Activated T-cell treated with anti-CD3 and anti-CD28 coated beads, Interleukin-2, amount 50 U/mL, for 72 hours (primary cell): Measurements from ENCODE around the gene TEAD2. TPM values are rescaled to one million over a fixed set of nuclear protein-coding genes. Genes with fewer than 3 reads are reported as not detected.
"Not testable (repeated sequence)": the region's sequence is repeated elsewhere in the genome, so short reads cannot be mapped to it uniquely, and the experiment has no call there.

Experiments
- ATAC-seq, 2 donors: fragments of 150-1000 bp; cut with Tn5 transposase; replicated peaks in 1 of 2; 2 replicates each; pipeline ENCODE4 v1.10.0; 2021; ENCODE audit warnings: moderate library complexity in 2 of 2, mild to moderate bottlenecking in 1 of 2
- DNase-seq, 2 donors: peaks; one replicate each; pipeline ENCODE4 v3.0.0; 2021 to 2022; ENCODE audit warnings: mixed read lengths in 1 of 2
- H3K27ac Mint-ChIP-seq: one replicate; pipeline ENCODE4 v1.8.0; 2022; ENCODE audit warnings: mild to moderate bottlenecking, moderate library complexity, mixed read lengths
- H3K27me3 Mint-ChIP-seq: one replicate; pipeline ENCODE4 v1.8.0; 2022; ENCODE audit warnings: low read depth, mixed read lengths
- H3K36me3 Mint-ChIP-seq, 2 donors: one replicate each; pipeline ENCODE4 v1.8.0; 2022; ENCODE audit warnings: mixed read lengths in 2 of 2, mild to moderate bottlenecking in 1 of 2; ENCODE audit not compliant: insufficient read depth in 2 of 2
- H3K4me1 Mint-ChIP-seq: one replicate; pipeline ENCODE4 v1.8.0; 2022; ENCODE audit warnings: low read depth, mixed read lengths
- H3K4me3 Mint-ChIP-seq, 2 donors: one replicate each; pipeline ENCODE4 v1.8.0; 2022; ENCODE audit warnings: mild to moderate bottlenecking in 2 of 2, mixed read lengths in 2 of 2, moderate library complexity in 2 of 2
- H3K9me3 Mint-ChIP-seq, 2 donors: one replicate each; pipeline ENCODE4 v1.8.0; 2022; ENCODE audit warnings: mixed read lengths in 2 of 2
- total RNA-seq, 2 donors: library from RNA; stranded (reverse); gene quantifications; one replicate each; pipeline ENCODE4 v1.2.3, GENCODE V29; 2022

The TEAD2 gene
- total RNA-seq, 2 donors from 2014 or later: not detected

GRCh38 chr19:49327878-49328544 lies 34.2 kb downstream of the TEAD2 start:
- Mint-ChIP-seq H3K4me1 (peaks cover 53% of the 10 kb centered on the region), H3K4me3 (peak overlapping the region; percentile 3 to 36), H3K27me3 (no peaks in the 10 kb centered on the region), H3K9me3 (peaks cover 0 to 2% of the 10 kb centered on the region in 2 donors), H3K36me3 (peaks cover 0 to 9% of the 10 kb centered on the region in 2 donors), H3K27ac (peak overlapping the region; percentile 40)
- peak; percentile 30 to 44 for ATAC-seq
- DNase-seq: peak; percentile 52 to 63

GRCh38 chr19:49326165-49326704 lies 36.0 kb downstream of the TEAD2 start:
- Mint-ChIP-seq H3K27me3 (no peaks in the 10 kb centered on the region), H3K4me1 (peaks cover 36% of the 10 kb centered on the region), H3K9me3 (peaks cover 0 to 2% of the 10 kb centered on the region in 2 donors), H3K36me3 (peaks cover 0 to 12% of the 10 kb centered on the region in 2 donors), H3K27ac (no peak overlapping the region), H3K4me3 (peak overlapping the region in 1 of 2 donors; percentile 19)
- no peak for ATAC-seq
- DNase-seq: no peak

GRCh38 chr19:49325756-49326155 lies 36.5 kb downstream of the TEAD2 start:
- H3K4me3 Mint-ChIP-seq, H3K9me3 Mint-ChIP-seq, ATAC-seq, H3K27ac Mint-ChIP-seq, DNase-seq, H3K27me3 Mint-ChIP-seq: not testable (repeated sequence)
- H3K36me3 Mint-ChIP-seq: peaks cover 0 to 12% of the 10 kb centered on the region in 2 donors
- peaks cover 32% of the 10 kb centered on the region for H3K4me1 Mint-ChIP-seq

- Mint-ChIP-seq H3K27me3 (no peaks in the 10 kb centered on the region), H3K36me3 (peaks cover 0 to 9% of the 10 kb centered on the region in 2 donors), H3K27ac (no peak within 1 kb of the TSS), H3K4me3 (no peak within 1 kb of the TSS), H3K9me3 (peaks cover 0 to 2% of the 10 kb centered on the region in 2 donors), H3K4me1 (peaks cover 25% of the 10 kb centered on the region)
- ATAC-seq: no peak
- no peak for DNase-seq
Measured at GRCh38 chr19:49324801-49325576, 37.2 kb downstream of the TEAD2 start, which contains the start of gene SLC6A16. TSS of gene SLC6A16 (minus strand) at chr19:49325191. CDS start at chr19:49311347, 13,844 bp downstream.

GRCh38 chr19:49318296-49318695 lies 43.9 kb downstream of the TEAD2 start:
- ATAC-seq: no peak
- Mint-ChIP-seq H3K27ac (no peak overlapping the region), H3K4me1 (peaks cover 6% of the 10 kb centered on the region), H3K4me3 (no peak overlapping the region), H3K36me3 (peaks cover 12 to 25% of the 10 kb centered on the region in 2 donors), H3K9me3 (peaks cover 7 to 8% of the 10 kb centered on the region in 2 donors), H3K27me3 (no peaks in the 10 kb centered on the region)
- no peak for DNase-seq

- H3K27ac Mint-ChIP-seq: no peak overlapping the region
- H3K27me3 Mint-ChIP-seq: no peaks in the 10 kb centered on the region
- peaks cover 6% of the 10 kb centered on the region for H3K4me1 Mint-ChIP-seq
- no peak for ATAC-seq
- no peak for DNase-seq
- peaks cover 7 to 8% of the 10 kb centered on the region in 2 donors for H3K9me3 Mint-ChIP-seq
- H3K4me3 Mint-ChIP-seq: no peak overlapping the region
- peaks cover 12 to 23% of the 10 kb centered on the region in 2 donors for H3K36me3 Mint-ChIP-seq
Measured at GRCh38 chr19:49316284-49316683, 45.9 kb downstream of the TEAD2 start.

GRCh38 chr19:49315111-49315510 lies 47.1 kb downstream of the TEAD2 start:
- no peak for DNase-seq
- no peak overlapping the region for H3K27ac Mint-ChIP-seq

GRCh38 chr19:49309087-49309486 lies 53.1 kb downstream of the TEAD2 start:
- H3K4me3 Mint-ChIP-seq: no peak overlapping the region
- no peaks in the 10 kb centered on the region for H3K27me3 Mint-ChIP-seq
- no peaks in the 10 kb centered on the region for H3K36me3 Mint-ChIP-seq
- DNase-seq: no peak
- H3K4me1 Mint-ChIP-seq: no peaks in the 10 kb centered on the region
- no peaks in the 10 kb centered on the region for H3K9me3 Mint-ChIP-seq
- H3K27ac Mint-ChIP-seq: no peak overlapping the region
- no peak for ATAC-seq

More at GRCh38 chr19:49315111-49315510, 47.1 kb downstream of the TEAD2 start:
- H3K4me1 Mint-ChIP-seq: peaks cover 6% of the 10 kb centered on the region
- peaks cover 7 to 8% of the 10 kb centered on the region in 2 donors for H3K9me3 Mint-ChIP-seq
- peaks cover 12 to 22% of the 10 kb centered on the region in 2 donors for H3K36me3 Mint-ChIP-seq
- no peak for ATAC-seq
- no peak overlapping the region for H3K4me3 Mint-ChIP-seq
- H3K27me3 Mint-ChIP-seq: no peaks in the 10 kb centered on the region

- ATAC-seq, H3K4me3 Mint-ChIP-seq, H3K4me1 Mint-ChIP-seq, DNase-seq, H3K27me3 Mint-ChIP-seq, H3K36me3 Mint-ChIP-seq, H3K27ac Mint-ChIP-seq, H3K9me3 Mint-ChIP-seq: not testable (repeated sequence)
Measured at GRCh38 chr19:49306734-49307133, 55.5 kb downstream of the TEAD2 start.

- Mint-ChIP-seq H3K4me1 (no peaks in the 10 kb centered on the region), H3K36me3 (peaks cover 3 to 5% of the 10 kb centered on the region in 2 donors), H3K27me3 (no peaks in the 10 kb centered on the region), H3K9me3 (peaks cover 0 to 6% of the 10 kb centered on the region in 2 donors), H3K4me3 (no peak overlapping the region), H3K27ac (no peak overlapping the region)
- DNase-seq: no peak
- peak in 1 of 2 donors; percentile 24 for ATAC-seq
Measured at GRCh38 chr19:49301866-49302252, 60.4 kb downstream of the TEAD2 start.

GRCh38 chr19:49301165-49301865 lies 60.9 kb downstream of the TEAD2 start:
- Mint-ChIP-seq H3K9me3 (peaks cover 0 to 6% of the 10 kb centered on the region in 2 donors), H3K27me3 (no peaks in the 10 kb centered on the region), H3K36me3 (peaks cover 3 to 5% of the 10 kb centered on the region in 2 donors), H3K4me1 (no peaks in the 10 kb centered on the region), H3K4me3 (peak overlapping the region; percentile 33 to 55), H3K27ac (no peak overlapping the region)
- DNase-seq: peak; percentile 80 to 87
- ATAC-seq: peak; percentile 97

- not testable (repeated sequence) for H3K27me3 Mint-ChIP-seq, H3K4me1 Mint-ChIP-seq, H3K36me3 Mint-ChIP-seq, DNase-seq, H3K27ac Mint-ChIP-seq, ATAC-seq, H3K4me3 Mint-ChIP-seq, H3K9me3 Mint-ChIP-seq
Measured at GRCh38 chr19:49298653-49299052, 63.6 kb downstream of the TEAD2 start.
